ENCODE results near the gene CDH12.

- TF ChIP-seq YY1 (IDR thresholded peaks at IDR 0.05; ENCODE audit: low read depth), result no peak
- TF ChIP-seq USF1 (IDR thresholded peaks at IDR 0.05), result no peak
- TF ChIP-seq EGR1 (IDR thresholded peaks at IDR 0.05), result no peak
- no peak for TF ChIP-seq REST (IDR thresholded peaks at IDR 0.05; ENCODE audit: low read depth)
- TF ChIP-seq CREB1 (IDR thresholded peaks at IDR 0.05; ENCODE audit: low read depth), result no peak
- no peak for TF ChIP-seq FOXM1 (IDR thresholded peaks at IDR 0.05; ENCODE audit: borderline replicate concordance, low read depth)
- TF ChIP-seq RAD21 (IDR thresholded peaks at IDR 0.05; ENCODE audit: low read depth), result peak; percentile 75
Observed at GRCh38 chr5:21919414-21920022, 933.6 kb downstream of the CDH12 start.
